Panc1 (cell line): ENCODE measurements around the gene MIOS. TPM values are rescaled to one million over a fixed set of nuclear protein-coding genes. Genes with fewer than 3 reads are reported as not detected.

Experiments
- ATAC-seq: fragments of 200-7000 bp; cut with Tn5 transposase; 2 replicates; pipeline ENCODE4 v1.9.1; 2020; ENCODE audit warnings: mild to moderate bottlenecking, moderate library complexity
- BruUV-seq: library from RNA; stranded (reverse); fragments of 400-500 nt; replicated peaks from 2 replicates; lab custom pipeline; 2021; lab: Mats Ljungman, UMichigan
- CTCF ChIA-PET: fragments of 300-600 bp; sonication (Branson Sonifier 250); formaldehyde crosslinking; loops from one replicate; lab custom pipeline; 2022; ENCODE audit warnings: antibody characterized with exemption; lab: Charles Lee
- POLR2A ChIA-PET: fragments of 300-600 bp; sonication (Branson Sonifier 250); formaldehyde crosslinking; loops from one replicate; lab custom pipeline; 2022; ENCODE audit warnings: antibody characterized with exemption; lab: Charles Lee
- DNase-seq: peaks from one replicate; pipeline ENCODE4 v3.0.0-alpha.2; 2010; ENCODE audit warnings: low read depth, low spot score
- H3K27ac ChIP-seq: 2 replicates; pipeline ENCODE4 v1.5.1; 2011; ENCODE audit warnings: mild to moderate bottlenecking, low read length, inconsistent platforms
- H3K27me3 ChIP-seq: fragments of 200-500 bp; sonication (Bioruptor generic); 2 replicates; pipeline ENCODE4 v1.6.0; 2014; ENCODE audit warnings: low read length, inconsistent platforms; ENCODE audit not compliant: control insufficient read depth, insufficient read depth
- H3K36me3 ChIP-seq: fragments of 200-500 bp; sonication (Bioruptor generic); 2 replicates; pipeline ENCODE4 v1.5.1; 2014; ENCODE audit warnings: inconsistent platforms, mild to moderate bottlenecking, low read length, moderate library complexity; ENCODE audit not compliant: control insufficient read depth, insufficient read depth
- H3K4me1 ChIP-seq: 2 replicates; pipeline ENCODE4 v1.5.1; 2011; ENCODE audit warnings: inconsistent platforms, mild to moderate bottlenecking, low read length, moderate library complexity; ENCODE audit not compliant: control insufficient read depth, insufficient read depth
- H3K4me3 ChIP-seq, 2 experiments: 2 replicates each; pipeline ENCODE4 v1.5.1; 2011 to 2012; ENCODE audit warnings: low read depth in 2 of 2, low read length in 2 of 2, mild to moderate bottlenecking in 2 of 2, inconsistent platforms in 1 of 2, moderate library complexity in 1 of 2
- H3K9me3 ChIP-seq: fragments of 200-500 bp; sonication (Bioruptor generic); 2 replicates; pipeline ENCODE4 v1.5.1; 2014; ENCODE audit warnings: low read depth, mild to moderate bottlenecking, inconsistent platforms, low read length, moderate library complexity; ENCODE audit not compliant: control insufficient read depth, insufficient read depth
- POLR2AphosphoS5 ChIP-seq: IDR thresholded peaks from 2 replicates; pipeline ENCODE4 v1.6.1; 2012; ENCODE audit warnings: mild to moderate bottlenecking, low read depth, low read length, moderate library complexity
- SIN3A ChIP-seq: IDR thresholded peaks from 2 replicates; pipeline ENCODE4 v1.6.1; 2012; ENCODE audit warnings: low read depth, mild to moderate bottlenecking, low read length, moderate library complexity, borderline replicate concordance; ENCODE audit not compliant: insufficient read depth
- TCF7L2 ChIP-seq: IDR thresholded peaks from 2 replicates; pipeline ENCODE4 v1.6.1; 2011; ENCODE audit warnings: mild to moderate bottlenecking, low read depth, low read length, inconsistent platforms
- in situ Hi-C: cut with HindIII; loops from 2 replicates; pipeline ENCODE4 v1.10.0; 2016; ENCODE audit warnings: low sequenced_read_pairs, low pct_unique_long_range_greater_than_20kb
- intact Hi-C: fragments of 100-400 bp; cut with micrococcal nuclease; formaldehyde crosslinking; loops from one replicate; pipeline ENCODE4 v1.10.0; 2022; ENCODE audit not compliant: unreplicated experiment
- total RNA-seq: library from RNA; stranded (reverse); gene quantifications from one replicate; pipeline ENCODE4 v1.2.1, GENCODE V29; 2021; ENCODE audit not compliant: unreplicated experiment
- TF ChIP-seq, protein P1 (sequence below), 2 experiments: IDR thresholded peaks; 2 replicates each; pipeline ENCODE4 v1.6.1; 2011 to 2012; ENCODE audit warnings: low read depth in 2 of 2, control low read depth in 1 of 2, low read length in 1 of 2, mild to moderate bottlenecking in 1 of 2, moderate library complexity in 1 of 2; ENCODE audit not compliant: insufficient read depth in 1 of 2
- TF ChIP-seq, protein P2 (sequence below): fragments of 450-650 bp; IDR thresholded peaks from 2 replicates; pipeline ENCODE4 v1.5.1; 2017; ENCODE audit warnings: mild to moderate bottlenecking

Gene MIOS
- total RNA-seq, 1 experiment from 2014 or later, result 40.8 TPM

DNA sequence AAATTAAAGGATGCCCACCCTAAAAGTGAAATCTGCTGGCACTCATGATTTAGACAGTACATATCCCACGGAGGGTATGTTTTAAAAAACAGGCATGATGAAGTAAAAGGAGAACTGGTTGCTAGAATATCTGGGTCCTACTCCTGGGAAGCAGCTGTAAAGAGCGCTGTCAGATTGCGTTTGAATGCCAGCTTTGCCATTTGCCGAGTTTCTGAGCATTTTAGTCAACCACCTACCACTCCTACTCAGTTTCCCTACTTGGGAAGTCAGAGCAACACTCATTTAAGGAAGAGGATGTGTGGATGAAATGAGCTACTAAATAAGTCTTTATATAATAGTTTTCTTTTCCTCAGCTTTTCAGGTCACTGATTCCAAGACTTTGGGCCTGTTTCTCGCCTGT lies 72.7 kb downstream of the MIOS start:
- peak overlapping the region; percentile 97 for H3K27ac ChIP-seq
- peaks cover 5% of the 10 kb centered on the region for H3K36me3 ChIP-seq
- no peaks in the 10 kb centered on the region for H3K27me3 ChIP-seq
- in situ Hi-C loops, result no loop called here
- no peak for TF ChIP-seq SIN3A
- TF ChIP-seq TCF7L2, result no peak
- TF ChIP-seq, protein P1, sequence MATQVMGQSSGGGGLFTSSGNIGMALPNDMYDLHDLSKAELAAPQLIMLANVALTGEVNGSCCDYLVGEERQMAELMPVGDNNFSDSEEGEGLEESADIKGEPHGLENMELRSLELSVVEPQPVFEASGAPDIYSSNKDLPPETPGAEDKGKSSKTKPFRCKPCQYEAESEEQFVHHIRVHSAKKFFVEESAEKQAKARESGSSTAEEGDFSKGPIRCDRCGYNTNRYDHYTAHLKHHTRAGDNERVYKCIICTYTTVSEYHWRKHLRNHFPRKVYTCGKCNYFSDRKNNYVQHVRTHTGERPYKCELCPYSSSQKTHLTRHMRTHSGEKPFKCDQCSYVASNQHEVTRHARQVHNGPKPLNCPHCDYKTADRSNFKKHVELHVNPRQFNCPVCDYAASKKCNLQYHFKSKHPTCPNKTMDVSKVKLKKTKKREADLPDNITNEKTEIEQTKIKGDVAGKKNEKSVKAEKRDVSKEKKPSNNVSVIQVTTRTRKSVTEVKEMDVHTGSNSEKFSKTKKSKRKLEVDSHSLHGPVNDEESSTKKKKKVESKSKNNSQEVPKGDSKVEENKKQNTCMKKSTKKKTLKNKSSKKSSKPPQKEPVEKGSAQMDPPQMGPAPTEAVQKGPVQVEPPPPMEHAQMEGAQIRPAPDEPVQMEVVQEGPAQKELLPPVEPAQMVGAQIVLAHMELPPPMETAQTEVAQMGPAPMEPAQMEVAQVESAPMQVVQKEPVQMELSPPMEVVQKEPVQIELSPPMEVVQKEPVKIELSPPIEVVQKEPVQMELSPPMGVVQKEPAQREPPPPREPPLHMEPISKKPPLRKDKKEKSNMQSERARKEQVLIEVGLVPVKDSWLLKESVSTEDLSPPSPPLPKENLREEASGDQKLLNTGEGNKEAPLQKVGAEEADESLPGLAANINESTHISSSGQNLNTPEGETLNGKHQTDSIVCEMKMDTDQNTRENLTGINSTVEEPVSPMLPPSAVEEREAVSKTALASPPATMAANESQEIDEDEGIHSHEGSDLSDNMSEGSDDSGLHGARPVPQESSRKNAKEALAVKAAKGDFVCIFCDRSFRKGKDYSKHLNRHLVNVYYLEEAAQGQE (IDR thresholded peaks at IDR 0.05; ENCODE audit: insufficient read depth in 1 of 2, low read depth in 2 of 2, low read length in 1 of 2), result no peak
- TF ChIP-seq, protein P2, sequence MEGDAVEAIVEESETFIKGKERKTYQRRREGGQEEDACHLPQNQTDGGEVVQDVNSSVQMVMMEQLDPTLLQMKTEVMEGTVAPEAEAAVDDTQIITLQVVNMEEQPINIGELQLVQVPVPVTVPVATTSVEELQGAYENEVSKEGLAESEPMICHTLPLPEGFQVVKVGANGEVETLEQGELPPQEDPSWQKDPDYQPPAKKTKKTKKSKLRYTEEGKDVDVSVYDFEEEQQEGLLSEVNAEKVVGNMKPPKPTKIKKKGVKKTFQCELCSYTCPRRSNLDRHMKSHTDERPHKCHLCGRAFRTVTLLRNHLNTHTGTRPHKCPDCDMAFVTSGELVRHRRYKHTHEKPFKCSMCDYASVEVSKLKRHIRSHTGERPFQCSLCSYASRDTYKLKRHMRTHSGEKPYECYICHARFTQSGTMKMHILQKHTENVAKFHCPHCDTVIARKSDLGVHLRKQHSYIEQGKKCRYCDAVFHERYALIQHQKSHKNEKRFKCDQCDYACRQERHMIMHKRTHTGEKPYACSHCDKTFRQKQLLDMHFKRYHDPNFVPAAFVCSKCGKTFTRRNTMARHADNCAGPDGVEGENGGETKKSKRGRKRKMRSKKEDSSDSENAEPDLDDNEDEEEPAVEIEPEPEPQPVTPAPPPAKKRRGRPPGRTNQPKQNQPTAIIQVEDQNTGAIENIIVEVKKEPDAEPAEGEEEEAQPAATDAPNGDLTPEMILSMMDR, result no peak
- no peak for TF ChIP-seq POLR2AphosphoS5
- H3K4me3 ChIP-seq, result peak overlapping the region; percentile 85 to 90
- intact Hi-C loops, result no loop called here
- CTCF ChIA-PET, result no interaction called here
- DNase-seq (no peak), ATAC-seq (no peak)
- POLR2A ChIA-PET, result interaction anchor here (0.7 kb wide), 1 partner anchor 350 kb away, joined by 3 read pairs; no protein-coding TSS in a partner anchor
- H3K9me3 ChIP-seq, result no peaks in the 10 kb centered on the region
- TSS peak; percentile 92 for BruUV-seq
- peaks cover 19% of the 10 kb centered on the region for H3K4me1 ChIP-seq

DNA sequence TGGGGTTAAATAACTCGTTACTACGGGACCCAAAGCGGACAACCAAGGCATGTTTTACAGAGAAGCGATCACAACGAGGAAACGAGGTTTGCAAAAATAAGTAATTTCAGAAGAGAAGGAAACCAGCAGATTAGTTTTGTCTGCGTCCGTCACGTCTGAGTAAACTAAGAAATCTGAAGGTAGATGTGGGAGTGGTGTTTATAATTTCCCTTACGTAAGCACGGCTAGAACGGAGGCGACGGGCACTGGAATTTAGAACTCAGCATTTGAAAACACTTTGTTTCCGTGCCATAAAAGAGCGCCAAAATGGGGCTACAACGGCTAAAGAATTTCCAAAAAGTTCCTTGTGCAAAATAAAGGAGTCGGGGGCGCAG lies 73.2 kb downstream of the MIOS start:
- Histone ChIP-seq H3K4me1 (peaks cover 19% of the 10 kb centered on the region), H3K27me3 (no peaks in the 10 kb centered on the region), H3K4me3 (peak overlapping the region; percentile 85 to 90), H3K27ac (peak overlapping the region; percentile 97), H3K9me3 (no peaks in the 10 kb centered on the region), H3K36me3 (peaks cover 5% of the 10 kb centered on the region)
- ChIA-PET POLR2A (interaction anchor here (0.7 kb wide), 1 partner anchor 350 kb away, joined by 3 read pairs; no protein-coding TSS in a partner anchor), CTCF (no interaction called here)
- BruUV-seq, result no TSS peak
- in situ Hi-C loops, result no loop called here
- no peak for DNase-seq
- intact Hi-C loops, result no loop called here
- TF ChIP-seq TCF7L2, result no peak
- TF ChIP-seq, protein P2, result no peak
- no peak for TF ChIP-seq SIN3A
- TF ChIP-seq, protein P1 (IDR thresholded peaks at IDR 0.05; ENCODE audit: insufficient read depth in 1 of 2, low read depth in 2 of 2, low read length in 1 of 2), result no peak
- TF ChIP-seq POLR2AphosphoS5, result no peak; the same call in 1 of the 2 replicates
- peak; percentile 17; the same call in 1 of the 2 replicates for ATAC-seq
